Measurements from ENCODE around the gene STAG1.
"Not testable (repeated sequence)": the region's sequence is repeated elsewhere in the genome, so short reads cannot be mapped to it uniquely, and the experiment has no call there.

DNA sequence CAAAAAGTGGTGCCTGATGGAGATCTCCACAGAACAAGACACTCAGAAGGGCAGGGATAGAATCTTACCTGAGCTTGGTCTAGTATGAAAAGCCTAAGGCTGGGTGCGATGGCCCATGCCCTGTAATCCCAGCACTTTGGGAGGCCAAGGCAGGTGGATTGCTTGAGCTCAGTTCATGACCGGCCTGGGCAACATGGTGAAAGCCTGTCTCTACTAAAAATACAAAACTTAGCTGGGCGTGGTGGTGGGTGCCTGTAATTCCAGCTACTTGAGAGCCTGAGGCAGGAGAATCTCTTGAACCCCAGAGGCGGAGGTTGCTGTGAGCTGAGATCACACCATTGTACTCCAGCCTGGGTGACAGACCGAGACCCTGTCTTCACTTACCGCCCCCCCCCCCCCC, 417.5 kb downstream of the STAG1 start:
- TF ChIP-seq POLR2A (IDR thresholded peaks at IDR 0.05), result not testable (repeated sequence)
- TF ChIP-seq, protein P1, sequence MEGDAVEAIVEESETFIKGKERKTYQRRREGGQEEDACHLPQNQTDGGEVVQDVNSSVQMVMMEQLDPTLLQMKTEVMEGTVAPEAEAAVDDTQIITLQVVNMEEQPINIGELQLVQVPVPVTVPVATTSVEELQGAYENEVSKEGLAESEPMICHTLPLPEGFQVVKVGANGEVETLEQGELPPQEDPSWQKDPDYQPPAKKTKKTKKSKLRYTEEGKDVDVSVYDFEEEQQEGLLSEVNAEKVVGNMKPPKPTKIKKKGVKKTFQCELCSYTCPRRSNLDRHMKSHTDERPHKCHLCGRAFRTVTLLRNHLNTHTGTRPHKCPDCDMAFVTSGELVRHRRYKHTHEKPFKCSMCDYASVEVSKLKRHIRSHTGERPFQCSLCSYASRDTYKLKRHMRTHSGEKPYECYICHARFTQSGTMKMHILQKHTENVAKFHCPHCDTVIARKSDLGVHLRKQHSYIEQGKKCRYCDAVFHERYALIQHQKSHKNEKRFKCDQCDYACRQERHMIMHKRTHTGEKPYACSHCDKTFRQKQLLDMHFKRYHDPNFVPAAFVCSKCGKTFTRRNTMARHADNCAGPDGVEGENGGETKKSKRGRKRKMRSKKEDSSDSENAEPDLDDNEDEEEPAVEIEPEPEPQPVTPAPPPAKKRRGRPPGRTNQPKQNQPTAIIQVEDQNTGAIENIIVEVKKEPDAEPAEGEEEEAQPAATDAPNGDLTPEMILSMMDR (IDR thresholded peaks at IDR 0.05), result not testable (repeated sequence)

Data from body of pancreas (tissue), 4 donors.